ENCODE measurements around the gene CARD9. TPM values are rescaled to one million over a fixed set of nuclear protein-coding genes. Genes with fewer than 3 reads are reported as not detected.

CARD9 gene
- total RNA-seq, 3 donors from 2014 or later (not counting 1 experiment from before 2014, with no cell fraction given) = 1.6 to 4.2 (median 4.0) TPM

GRCh38 chr9:136405481-136405880 lies 32.0 kb upstream of the CARD9 start:
- no peak for DNase-seq
- Histone ChIP-seq H3K27ac (ENCODE audit: low read length) (no peak overlapping the region), H3K27me3 (ENCODE audit: control insufficient read depth, insufficient read depth, low read length) (no peaks in the 10 kb centered on the region), H3K4me1 (ENCODE audit: control insufficient read depth, insufficient read depth, low read length) (peaks cover 58% of the 10 kb centered on the region), H3K36me3 (ENCODE audit: control insufficient read depth, insufficient read depth, low read length) (peaks cover 23% of the 10 kb centered on the region), H3K4me3 (ENCODE audit: low read length) (no peak overlapping the region), H3K9me3 (ENCODE audit: control insufficient read depth, insufficient read depth, low read length) (no peaks in the 10 kb centered on the region)
- intact Hi-C loops (cut with micrococcal nuclease) = loop anchor here (10.0 kb wide), 1 partner anchor 91 kb away; no protein-coding TSS in a partner anchor
- Mint-ChIP-seq H3K27me3 (ENCODE audit: low read depth in 2 of 2) (no peaks in the 10 kb centered on the region), H3K9me3 (no peaks in the 10 kb centered on the region), H3K4me1 (peaks cover 22 to 37% of the 10 kb centered on the region in 2 donors), H3K36me3 (no peaks in the 10 kb centered on the region), H3K27ac (peak overlapping the region; percentile 73 to 86), H3K4me3 (no peak overlapping the region)
- WGBS (ENCODE audit: insufficient coverage) = 99% methylated on average over 6 of the region's 7 CpGs
- ATAC-seq = no peak
- TF ChIP-seq, protein P1, sequence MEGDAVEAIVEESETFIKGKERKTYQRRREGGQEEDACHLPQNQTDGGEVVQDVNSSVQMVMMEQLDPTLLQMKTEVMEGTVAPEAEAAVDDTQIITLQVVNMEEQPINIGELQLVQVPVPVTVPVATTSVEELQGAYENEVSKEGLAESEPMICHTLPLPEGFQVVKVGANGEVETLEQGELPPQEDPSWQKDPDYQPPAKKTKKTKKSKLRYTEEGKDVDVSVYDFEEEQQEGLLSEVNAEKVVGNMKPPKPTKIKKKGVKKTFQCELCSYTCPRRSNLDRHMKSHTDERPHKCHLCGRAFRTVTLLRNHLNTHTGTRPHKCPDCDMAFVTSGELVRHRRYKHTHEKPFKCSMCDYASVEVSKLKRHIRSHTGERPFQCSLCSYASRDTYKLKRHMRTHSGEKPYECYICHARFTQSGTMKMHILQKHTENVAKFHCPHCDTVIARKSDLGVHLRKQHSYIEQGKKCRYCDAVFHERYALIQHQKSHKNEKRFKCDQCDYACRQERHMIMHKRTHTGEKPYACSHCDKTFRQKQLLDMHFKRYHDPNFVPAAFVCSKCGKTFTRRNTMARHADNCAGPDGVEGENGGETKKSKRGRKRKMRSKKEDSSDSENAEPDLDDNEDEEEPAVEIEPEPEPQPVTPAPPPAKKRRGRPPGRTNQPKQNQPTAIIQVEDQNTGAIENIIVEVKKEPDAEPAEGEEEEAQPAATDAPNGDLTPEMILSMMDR (IDR thresholded peaks at IDR 0.05) = no peak

DNA sequence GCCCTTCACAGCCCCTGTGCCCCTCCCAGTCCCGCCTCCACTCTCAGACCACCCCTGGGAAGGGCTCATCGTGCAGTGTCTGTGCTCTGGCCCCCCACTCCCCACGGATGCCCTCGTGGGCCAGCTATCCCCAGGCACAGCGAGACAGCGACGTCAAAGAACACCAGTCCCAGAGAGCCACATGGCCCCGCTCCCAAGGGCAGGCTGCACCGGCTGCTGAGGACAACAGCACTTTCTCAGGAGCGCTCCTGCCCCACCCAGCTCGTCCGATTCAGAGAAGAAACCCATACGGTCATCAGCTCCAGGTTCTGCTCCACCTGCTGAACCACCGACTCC lies 31.3 kb upstream of the CARD9 start:
- intact Hi-C loops (cut with micrococcal nuclease) = loop anchor here (10.0 kb wide), 1 partner anchor 90 kb away; no protein-coding TSS in a partner anchor
- TF ChIP-seq, protein P1 (IDR thresholded peaks at IDR 0.05) = no peak
- WGBS (ENCODE audit: insufficient coverage) = 80% methylated on average over 14 of the region's 14 CpGs
- Mint-ChIP-seq H3K27ac (peak overlapping the region; percentile 73 to 86), H3K36me3 (no peaks in the 10 kb centered on the region), H3K9me3 (no peaks in the 10 kb centered on the region), H3K4me1 (peaks cover 22 to 32% of the 10 kb centered on the region in 2 donors), H3K27me3 (ENCODE audit: low read depth in 2 of 2) (no peaks in the 10 kb centered on the region), H3K4me3 (no peak overlapping the region)
- Histone ChIP-seq H3K27me3 (ENCODE audit: control insufficient read depth, insufficient read depth, low read length) (no peaks in the 10 kb centered on the region), H3K36me3 (ENCODE audit: control insufficient read depth, insufficient read depth, low read length) (peaks cover 23% of the 10 kb centered on the region), H3K9me3 (ENCODE audit: control insufficient read depth, insufficient read depth, low read length) (no peaks in the 10 kb centered on the region), H3K4me3 (ENCODE audit: low read length) (no peak overlapping the region), H3K27ac (ENCODE audit: low read length) (peak overlapping the region; percentile 75), H3K4me1 (ENCODE audit: control insufficient read depth, insufficient read depth, low read length) (peaks cover 59% of the 10 kb centered on the region)
- ATAC-seq = no peak
- no peak for DNase-seq

- Mint-ChIP-seq H3K27ac (peak overlapping the region; percentile 73 to 86), H3K36me3 (no peaks in the 10 kb centered on the region), H3K4me1 (peaks cover 24 to 33% of the 10 kb centered on the region in 2 donors), H3K27me3 (ENCODE audit: low read depth in 2 of 2) (no peaks in the 10 kb centered on the region), H3K4me3 (peak overlapping the region; percentile 49), H3K9me3 (no peaks in the 10 kb centered on the region)
- peaks cover 57% of the 10 kb centered on the region for H3K4me1 ChIP-seq (ENCODE audit: control insufficient read depth, insufficient read depth, low read length)
- DNase-seq (peak in 1 of 2 donors; percentile 76), ATAC-seq (no peak)
- peak overlapping the region; percentile 75 for H3K27ac ChIP-seq (ENCODE audit: low read length)
- no peaks in the 10 kb centered on the region for H3K9me3 ChIP-seq (ENCODE audit: control insufficient read depth, insufficient read depth, low read length)
- 51% methylated on average over 32 of the region's 32 CpGs for WGBS (ENCODE audit: insufficient coverage)
- TF ChIP-seq, protein P1 (IDR thresholded peaks at IDR 0.05) = no peak
- H3K4me3 ChIP-seq (ENCODE audit: low read length) = no peak overlapping the region
- intact Hi-C loops (cut with micrococcal nuclease) = loop anchor here (10.0 kb wide), 1 partner anchor 89 kb away; no protein-coding TSS in a partner anchor
- H3K36me3 ChIP-seq (ENCODE audit: control insufficient read depth, insufficient read depth, low read length) = peaks cover 23% of the 10 kb centered on the region
- no peaks in the 10 kb centered on the region for H3K27me3 ChIP-seq (ENCODE audit: control insufficient read depth, insufficient read depth, low read length)
These were observed 30.7 kb upstream of the CARD9 start for GRCh38 chr9:136403915-136404800.
